ENCODE data around the gene NPAS1.

NPAS1 gene

DNA sequence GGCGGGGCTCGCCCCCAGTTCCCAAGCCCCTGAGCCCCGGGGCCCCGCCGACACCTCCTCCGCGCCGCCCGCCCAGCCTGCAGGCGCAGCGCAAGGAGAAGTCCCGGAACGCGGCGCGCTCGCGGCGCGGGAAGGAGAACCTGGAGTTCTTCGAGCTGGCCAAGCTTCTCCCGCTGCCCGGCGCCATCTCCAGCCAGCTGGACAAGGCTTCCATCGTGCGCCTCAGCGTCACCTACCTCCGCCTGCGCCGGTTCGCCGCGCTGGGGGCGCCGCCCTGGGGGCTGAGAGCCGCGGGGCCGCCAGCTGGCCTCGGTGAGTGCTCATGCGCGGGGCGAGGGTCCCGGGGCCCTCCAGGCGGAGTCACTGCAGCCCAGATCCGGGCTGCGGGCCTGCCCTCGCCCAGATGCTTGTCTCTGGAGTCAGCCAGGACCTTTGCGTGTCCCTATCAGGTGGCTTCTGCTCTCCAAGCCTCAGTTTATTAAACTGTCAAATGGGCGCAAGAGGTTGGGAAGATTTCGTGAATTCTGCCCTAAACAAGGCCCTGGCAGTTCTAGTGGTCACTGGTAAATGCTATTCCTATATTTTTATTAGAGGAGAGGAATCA lies 2.0 kb downstream of the NPAS1 start:
- peak; percentile 10 for DNase-seq

DNA sequence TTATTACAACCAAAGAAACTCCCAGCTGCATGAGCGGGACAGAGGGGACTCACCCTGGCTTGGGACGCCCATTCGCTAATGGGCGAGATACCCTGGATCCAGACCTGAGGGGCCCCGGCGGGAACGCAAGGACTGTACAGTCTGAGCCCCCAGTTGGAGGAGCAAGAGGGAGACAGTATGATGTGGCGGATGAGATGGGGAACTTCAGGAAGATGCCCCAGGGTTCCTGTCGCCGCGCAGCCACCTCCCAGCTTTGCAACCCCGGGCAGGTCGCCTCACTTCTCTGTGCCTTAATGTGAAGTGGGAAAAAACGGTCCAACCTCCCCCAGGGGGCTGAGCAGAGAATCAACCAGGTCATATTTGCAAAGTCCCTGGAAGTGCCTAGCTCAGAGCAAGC lies 2.5 kb downstream of the NPAS1 start:
- DNase-seq, result no peak

DNA sequence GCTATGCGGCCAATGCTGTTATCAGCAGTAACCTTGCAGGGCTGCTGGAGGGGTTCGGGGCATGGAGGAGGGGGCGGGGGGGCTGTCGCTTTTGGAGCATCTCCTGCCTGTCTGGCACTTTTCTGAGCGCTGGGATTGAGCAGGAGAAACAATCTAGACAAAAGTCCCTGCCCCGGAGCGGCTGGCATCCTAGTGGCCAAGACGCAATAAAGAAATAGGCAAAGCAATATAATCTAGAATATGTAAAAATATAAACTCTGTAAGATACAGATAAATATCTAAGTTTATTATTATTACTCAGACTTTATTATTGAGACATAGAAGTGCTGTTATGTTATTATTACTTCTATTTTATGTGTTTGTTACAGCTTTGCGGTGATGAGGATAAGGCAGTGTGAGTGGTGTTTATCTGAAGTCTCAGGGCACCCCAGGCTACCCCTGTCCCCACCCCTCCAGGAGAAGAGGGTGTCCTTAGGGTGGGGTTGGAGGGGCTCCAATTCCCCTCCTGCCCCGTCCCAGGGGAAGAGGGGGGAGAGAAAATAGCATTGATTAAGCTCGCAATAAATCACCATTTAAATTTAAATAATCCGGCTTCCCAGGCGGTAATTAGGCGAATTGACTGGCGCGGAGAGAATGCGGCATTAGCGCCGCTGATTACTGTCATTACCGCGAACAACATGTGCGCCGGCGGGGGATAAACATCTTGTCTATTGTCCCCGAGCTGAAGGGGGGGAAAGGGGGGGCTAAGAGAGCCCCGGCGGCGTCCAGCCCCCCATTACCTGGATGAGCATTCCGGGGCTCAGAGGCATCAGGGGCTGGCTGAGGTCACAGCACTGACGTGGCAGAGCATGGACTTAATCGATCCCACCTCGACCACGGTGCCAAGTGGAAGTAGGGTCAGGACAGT lies 3.2 kb downstream of the NPAS1 start:
- no peak for DNase-seq

DNA sequence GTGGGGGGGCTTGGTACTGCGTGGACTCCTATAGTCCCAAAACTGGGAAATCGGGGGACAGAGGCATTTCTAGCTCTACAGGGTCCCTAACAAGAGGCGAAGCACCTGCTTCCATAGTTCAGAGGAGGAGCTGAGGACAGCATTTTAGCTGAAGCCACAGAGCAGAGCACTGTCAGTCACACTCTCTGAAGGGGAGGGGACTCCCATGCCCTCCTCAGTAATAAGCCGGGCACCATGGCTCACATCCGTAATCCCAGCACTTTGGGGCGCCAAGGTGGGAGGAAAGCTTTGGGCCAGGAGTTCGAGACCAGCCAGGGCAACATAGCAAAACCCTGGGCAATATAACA lies 3.8 kb downstream of the NPAS1 start:
- DNase-seq, result no peak

DNA sequence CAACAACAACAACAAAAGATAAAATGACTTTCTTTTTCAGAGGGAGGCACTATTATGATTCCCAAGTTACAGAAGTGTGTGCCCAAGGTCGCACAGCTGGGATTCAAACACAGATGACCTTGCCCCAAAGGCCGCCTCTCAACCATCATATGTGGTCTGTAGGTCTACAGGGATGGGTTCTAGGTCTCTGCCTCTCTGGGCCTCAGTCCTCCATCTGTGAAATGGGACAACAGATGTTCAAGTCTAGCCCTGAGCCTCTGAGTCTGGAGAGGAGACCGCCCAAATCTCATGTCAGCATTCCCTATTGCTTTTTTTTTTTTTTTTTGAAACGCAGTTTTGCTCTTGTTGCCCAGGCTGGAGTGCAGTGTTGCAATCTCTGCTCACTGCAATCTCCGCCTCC lies 4.9 kb downstream of the NPAS1 start:
- DNase-seq, result no peak

DNA sequence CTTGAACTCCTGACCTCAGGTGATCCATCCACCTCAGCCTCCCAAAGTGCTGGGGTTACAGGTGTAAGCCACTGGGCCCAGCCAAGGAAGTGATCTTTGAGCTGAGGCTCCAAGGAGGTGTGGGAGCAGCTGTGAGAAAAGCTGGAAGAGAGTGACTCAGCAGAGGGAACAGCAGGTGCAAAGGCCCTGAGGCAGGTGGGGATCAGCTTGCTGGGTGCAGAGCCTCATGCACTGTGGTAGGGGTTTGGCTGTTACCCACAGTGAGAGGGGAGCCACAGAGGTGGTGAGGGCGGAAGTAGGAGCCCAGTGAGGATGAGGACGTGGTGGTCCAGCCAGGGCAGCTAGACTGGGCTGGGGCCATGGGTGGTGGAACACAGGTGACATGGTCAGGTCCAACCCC lies 6.5 kb downstream of the NPAS1 start:
- DNase-seq, result no peak

DNA sequence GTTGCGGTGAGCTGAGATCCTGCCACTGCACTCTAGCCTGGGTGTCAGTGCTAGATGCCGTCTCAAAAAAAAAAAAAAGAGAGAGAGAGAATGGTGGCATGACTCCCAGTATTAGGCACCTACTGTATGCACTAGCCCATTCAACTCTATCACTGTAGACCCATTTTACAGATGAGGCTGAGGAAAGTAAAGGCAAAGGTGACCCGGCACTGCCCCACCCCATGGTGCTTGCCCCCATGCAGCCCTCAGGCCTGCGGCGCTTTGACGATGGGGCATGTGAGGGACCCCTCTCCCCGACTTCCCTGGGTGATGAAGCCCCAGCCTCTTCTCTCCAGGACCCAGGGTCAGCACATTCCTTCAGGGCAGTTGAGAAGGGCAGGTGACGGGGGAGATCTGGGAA lies 7.3 kb downstream of the NPAS1 start:
- DNase-seq, result no peak

DNA sequence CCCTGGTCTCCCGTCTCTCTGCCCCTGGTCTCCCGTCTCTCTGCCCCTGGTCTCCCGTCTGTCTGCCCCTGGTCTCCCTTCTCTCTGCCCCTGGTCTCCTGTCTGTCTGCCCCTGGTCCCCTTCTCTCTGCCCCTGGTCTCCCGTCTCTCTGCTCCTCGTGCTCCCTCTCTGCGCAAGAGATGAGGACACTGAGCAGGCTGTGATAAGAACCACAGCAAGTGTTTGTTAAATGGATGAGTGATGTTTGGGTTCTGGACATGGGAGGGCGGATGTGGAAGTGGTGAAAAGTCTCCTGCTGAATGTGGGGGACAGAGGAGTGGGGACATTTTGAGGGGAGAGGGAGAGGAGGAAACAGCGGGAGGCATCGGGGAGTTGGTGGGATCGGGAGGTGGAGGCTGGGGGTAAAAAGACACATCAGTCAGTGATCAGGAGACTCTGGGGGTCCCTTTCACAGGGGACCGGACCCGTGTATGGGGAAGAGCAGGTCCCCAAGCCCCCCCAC lies 8.0 kb downstream of the NPAS1 start:
- DNase-seq, result no peak

DNA sequence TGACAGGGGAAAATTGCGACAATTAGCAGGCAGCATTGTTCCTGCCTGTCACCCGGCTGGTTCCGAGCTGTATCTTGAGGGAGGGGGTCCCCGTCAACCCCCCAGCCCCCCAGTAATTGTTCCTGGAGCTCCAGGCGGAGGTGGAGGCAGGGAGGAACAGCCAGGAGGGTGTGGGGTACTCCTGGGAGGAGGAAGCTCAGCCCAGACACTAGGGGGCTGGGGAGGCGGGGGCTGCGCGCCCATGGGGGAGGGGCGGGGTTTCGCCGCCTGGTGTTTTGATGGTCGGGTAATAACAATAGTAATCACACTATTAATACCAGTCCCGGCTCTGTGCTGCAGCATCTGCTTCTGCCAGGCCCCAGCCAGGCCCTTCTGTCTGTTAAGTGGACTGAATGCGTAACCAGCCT lies 8.6 kb downstream of the NPAS1 start:
- DNase-seq, result no peak

DNA sequence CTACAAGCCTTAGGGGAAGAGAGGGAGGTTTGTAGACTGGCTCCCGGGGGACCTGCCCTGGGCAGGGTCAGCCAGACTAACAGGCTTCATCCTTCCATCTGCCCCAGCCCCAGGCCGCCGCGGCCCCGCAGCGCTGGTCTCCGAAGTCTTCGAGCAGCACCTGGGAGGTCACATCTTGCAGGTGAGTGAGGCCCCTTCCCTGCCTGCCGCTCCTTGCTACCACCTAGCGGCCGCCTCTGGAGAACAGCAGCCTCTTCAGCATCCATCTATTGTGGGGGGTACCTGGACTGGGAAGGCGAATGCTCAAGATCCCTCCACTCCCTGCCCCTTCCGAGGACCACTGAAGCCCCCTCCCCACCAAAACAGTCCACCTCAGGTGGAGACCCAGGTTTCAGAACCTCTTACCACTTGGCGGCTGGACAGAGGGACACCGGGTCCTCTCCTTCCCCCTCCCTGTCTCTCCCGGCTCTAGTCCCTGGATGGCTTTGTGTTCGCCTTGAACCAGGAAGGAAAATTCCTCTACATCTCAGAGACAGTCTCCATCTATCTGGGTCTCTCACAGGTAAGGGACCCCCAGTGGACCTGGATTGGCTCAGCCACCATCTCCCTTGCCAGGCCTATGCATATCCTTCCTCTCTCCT lies 12.7 kb downstream of the NPAS1 start:
- DNase-seq, result peak; percentile 32

DNA sequence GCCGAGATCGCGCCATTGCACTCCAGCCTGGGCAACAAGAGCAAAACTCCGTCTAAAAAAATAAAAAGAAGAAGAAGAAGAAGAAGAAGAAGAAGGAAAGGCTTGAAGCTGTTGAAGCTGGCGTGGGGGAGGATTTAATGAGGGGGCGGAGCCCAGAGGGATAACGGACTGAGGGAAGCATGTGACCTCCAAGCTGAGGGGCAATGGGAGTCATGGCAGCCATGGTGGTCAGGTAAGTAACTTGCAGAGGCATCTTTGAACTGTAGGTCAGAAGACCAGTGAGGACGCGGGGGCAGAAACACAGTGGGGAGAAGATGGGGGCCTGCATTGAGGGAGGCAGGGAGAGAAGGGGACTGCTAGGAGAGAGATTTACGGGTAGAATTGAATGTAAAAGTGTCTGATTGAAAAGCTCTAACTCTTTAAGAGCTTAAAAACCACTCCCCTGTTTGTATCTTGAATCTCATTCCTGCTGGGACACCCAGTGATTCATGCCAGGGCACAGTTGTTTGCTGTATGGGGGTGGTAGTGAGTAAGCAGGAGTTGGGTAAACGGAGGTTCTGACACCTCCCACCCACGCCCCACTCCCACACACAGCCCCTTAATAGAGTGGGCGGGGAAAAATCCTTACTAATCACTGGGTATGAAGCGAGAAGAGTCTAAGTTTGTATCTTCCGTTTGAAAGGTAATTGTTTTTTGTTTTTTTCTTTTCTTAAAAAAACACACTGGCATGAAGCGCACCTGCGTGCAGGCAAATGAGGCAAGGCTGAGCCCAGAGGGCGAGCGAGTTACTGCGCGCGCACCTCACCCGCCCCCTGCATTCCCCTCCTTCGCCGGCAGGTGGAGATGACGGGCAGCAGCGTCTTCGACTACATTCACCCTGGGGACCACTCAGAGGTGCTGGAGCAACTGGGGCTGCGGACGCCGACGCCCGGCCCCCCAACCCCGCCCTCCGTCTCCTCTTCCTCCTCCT lies 15.8 kb downstream of the NPAS1 start:
- peak; percentile 87 for DNase-seq

DNA sequence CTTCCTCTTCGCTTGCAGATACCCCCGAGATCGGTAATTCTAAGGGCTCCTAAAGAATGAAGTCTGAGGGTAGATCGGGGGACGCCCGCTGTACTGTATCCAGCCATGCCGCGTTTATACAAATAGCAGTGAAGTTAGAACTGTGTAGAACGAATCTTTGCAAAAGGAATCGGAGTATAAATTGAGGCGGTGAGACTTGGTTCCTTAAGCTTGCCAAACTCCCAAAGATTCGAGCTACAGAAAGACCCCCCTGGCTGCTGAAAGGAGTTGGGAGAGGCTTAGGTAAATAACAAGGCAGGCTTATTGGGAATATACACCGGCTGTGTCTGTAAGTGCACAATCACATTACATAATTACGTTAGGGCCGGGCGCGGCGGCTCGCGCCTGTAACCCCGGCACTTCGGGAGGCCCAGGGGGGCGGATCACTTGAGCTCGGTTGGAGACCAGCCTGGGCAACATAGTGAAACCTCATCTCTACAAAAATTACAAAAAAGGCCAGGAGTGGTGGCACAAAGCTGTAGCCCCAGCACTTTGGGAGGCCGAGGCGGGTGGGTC lies 16.5 kb downstream of the NPAS1 start:
- no peak for DNase-seq

DNA sequence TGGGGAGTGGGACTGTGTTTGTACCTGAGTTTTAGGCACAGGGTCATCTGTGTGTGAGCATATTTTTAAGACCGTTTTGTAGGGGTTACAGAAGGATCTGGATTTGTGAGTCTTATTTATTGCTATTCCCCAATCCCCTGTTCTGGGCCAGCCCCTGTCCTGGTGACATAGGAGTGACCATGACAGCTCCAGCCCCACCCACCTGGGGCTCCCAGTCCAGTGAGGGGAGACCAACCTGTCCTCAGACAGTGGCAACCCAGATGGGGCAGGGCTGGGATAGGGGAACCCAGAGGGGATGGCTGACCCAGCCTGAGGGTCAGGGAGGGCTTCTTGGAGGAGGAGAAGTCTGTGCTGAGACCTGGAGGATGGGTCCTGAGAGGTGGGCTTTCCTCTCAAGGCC lies 18.1 kb downstream of the NPAS1 start:
- no peak for DNase-seq

DNA sequence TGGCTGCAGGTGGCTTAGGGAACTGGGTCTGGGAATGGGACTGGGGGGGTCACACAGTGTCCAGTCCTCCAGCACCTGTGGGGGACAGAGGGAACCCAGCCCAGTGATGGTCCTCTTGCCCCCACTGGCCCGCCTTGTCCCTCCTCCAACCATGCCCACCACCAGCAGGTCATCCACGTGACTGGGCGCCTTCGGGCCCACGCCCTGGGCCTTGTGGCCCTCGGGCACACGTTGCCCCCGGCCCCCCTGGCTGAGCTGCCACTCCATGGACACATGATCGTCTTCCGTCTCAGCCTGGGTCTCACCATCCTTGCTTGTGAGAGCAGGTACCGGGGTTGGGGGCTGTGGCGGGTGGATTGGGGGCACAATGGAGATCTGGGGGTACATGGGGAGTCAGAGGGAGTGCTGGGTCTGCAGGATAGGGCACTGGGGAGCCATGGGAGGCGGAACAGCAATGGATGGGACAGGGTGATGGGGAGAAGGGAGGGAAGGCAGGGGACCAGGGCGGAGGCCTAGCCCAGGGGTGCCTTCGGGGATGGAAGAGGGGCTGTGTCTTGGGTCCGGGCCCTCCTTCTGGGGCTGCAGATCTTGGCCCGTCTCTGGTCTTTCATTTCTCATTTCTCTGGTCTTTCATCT lies 19.7 kb downstream of the NPAS1 start:
- DNase-seq, result no peak

DNA sequence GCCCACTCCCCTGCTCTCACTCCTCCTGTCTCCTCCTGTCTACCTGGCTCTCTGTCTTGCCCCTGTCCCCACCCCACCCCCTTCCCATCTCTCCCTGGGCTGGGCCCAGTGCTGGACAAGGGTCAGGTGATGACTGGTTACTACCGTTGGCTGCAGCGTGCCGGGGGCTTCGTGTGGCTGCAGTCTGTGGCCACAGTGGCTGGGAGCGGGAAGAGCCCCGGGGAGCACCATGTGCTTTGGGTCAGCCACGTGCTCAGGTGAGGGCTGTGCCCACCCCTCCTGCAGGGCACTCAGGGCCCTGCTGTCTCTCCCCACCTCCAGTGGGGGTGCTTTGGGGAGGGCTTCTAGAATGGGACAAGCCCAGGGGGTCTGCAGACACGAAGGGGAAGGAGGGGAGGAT lies 21.2 kb downstream of the NPAS1 start:
- DNase-seq, result no peak

DNA sequence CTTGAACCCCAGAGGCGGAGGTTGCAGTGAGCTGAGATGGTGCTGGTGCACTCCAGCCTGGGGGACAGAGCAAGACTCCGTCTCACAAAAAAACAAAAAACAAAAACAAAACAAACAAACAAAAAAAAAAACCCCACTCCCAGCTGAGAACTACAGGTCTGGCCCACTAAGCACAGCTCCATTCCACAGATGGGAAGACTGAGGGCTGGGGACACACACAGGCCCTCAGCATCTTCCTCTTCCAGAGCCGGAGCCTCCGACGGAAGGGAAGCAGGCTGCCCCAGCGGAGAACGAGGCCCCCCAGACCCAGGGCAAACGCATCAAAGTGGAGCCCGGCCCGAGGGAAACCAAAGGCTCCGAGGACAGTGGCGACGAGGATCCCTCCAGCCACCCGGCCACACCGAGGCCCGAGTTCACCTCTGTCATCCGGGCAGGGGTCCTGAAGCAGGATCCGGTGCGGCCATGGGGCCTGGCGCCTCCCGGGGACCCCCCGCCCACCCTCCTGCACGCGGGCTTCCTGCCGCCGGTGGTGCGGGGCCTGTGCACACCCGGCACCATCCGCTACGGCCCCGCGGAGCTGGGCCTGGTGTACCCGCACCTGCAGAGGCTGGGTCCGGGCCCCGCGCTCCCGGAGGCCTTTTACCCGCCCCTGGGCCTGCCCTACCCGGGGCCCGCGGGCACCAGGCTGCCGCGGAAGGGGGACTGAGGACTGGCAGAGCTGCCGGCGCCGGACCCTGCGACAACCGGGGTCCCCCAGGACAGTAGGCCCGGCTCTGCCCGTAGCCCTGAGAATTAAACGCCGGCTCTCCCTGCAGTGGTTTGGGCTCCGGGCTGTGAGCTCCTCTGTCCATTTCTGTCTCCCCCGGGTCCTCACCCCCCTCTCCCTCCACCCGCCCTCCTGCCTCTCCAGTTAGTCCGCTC lies 25.6 kb downstream of the NPAS1 start:
- DNase-seq, result no peak

DNA sequence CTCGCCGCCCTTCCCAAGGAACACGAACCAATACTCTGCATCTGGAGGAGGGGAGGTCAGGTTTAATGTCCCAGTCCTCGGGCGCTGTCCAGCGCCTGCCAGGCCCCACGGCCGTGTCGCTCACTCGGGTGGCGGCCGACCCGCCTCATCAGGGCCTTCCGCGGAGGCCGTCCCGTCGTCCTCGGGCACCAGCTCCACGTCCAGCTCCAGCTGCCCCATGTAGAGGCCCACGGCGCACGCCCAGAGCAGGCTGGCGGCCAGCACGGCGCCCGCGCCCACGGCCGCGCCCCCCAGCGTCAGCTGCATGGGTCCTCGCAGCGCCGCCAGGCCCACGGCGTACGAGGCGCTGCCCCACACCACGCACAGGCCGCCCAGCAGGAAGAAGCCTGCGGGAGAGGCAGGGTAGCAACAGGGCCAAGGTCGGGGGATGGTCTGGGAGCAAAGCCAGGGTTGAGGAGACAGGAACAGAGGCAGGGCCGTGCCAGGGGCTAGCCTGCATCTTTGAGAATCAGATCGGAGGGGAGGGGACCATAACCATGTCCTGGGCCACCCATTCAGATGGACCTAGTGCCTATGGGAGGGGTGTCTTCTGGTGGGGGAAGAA lies 26.3 kb downstream of the NPAS1 start:
- DNase-seq, result no peak

DNA sequence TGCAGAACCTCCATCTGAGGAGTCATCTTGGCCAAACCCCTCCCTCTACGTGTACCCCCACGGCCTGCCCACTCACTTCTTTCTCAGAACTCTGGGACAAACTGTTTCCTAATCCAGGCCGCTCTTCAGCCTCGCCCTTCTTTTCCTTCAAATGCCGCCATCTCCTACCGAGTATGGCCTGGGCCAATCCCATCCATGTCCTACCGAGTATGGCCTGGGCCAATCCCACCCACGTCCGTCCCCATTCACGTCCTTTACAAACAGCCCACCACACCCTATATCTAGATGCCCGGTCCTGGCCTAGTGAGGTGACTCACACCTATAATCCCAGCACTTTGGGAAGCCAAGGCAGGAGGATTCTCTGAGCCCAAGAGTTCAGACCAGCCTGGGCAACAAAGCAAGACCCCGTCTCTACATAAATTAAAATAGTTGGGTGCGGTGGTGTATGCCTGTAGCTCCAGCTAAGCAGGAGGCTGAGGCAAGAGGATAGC lies 27.7 kb downstream of the NPAS1 start:
- DNase-seq, result no peak

DNA sequence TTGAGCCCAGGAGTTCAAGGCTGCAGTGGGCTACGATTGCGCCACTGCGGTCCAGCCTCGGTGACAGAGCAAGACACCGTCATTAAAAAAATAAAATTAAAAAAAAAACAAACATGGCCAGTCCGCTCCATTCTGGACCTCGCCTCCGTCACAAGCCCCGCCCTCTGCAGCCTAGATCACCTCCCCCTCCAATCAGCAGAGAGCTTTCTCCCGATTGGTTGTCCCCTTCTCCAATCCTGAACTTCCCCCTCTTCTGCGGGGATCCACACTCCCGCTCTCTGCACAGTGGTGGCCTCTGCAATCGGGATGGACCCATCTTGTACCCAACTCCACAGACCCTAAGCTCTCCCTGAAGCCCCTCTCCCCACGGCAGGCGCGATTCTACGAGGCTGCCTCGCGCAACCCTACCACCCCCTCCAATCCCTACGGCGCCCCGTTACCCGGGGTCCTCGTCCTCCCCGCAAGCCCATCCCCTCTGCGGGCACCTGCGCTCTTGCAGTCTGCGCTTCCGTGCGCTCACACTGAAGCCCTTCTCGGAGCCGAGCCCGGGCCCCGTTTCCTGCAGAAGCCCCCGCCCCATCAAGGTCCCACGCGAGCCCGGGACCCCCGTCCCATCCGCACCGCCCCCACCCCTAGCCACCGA lies 28.2 kb downstream of the NPAS1 start:
- peak; percentile 84 for DNase-seq

DNA sequence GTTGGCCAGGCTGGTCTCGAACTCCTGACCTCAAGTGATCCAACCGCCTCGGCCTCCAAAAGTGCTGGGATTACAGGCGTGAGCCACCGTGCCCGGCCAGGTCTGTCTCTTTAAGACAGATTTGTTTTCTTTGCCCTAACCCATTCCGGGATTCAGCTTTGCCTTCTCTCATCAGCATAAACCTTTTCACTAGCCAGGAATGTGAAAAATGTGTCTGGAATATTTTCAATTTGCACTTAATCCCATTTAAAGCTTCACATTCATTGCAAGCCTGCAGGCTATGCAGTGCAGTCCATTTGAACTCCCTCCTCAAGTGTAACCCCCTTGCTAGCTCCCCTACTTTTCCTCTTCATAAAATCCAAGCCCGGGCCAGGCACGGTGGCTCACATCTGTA lies 29.7 kb downstream of the NPAS1 start:
- no peak for DNase-seq
